GM18526 (cell line): ENCODE results near the gene RHBDD2.

Experiments
- POLR2A ChIP-seq: IDR thresholded peaks from 3 replicates; pipeline ENCODE4 v1.6.1; 2011; ENCODE audit not compliant: insufficient read length; ENCODE audit errors: extremely low read depth

RHBDD2 gene

DNA sequence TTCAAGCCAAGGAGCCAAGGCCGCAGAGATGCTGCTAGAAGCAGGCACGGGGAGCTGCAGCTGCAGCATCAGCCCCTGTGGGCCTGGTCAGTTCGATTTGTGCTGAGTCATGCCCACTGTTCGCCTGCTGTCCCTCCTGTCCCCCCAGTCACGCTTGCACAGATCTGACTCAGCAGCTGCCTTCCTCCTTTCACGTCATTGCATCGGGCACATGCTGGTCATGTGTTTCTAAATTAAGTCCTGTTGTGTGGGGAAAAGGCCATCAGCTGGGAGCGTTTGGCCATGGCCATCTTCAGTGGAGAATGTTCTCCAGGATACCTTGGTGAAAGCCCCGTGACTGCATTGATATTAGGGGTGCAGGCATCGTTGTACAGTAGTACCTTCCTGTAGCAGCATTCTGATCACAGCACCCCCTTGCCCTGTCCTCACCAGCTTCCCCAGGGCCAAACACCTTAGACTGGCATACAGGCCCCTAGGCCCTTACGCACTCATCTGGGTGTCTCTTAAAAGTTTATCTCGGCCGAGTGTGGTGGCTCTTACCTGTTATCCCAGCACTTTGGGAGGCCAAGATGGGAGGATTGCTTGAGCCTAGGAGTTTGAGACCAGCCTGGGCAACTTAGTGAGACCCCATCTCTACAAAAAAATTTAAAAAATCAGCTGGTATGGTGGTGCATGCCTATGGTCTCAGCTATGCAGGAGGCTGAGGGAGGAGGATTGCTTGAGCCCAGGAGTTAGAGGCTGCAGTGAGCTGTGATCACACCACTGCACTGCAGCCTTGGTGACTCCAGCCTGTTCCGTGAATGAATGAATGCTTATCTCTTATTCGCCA lies 59.3 kb downstream of the RHBDD2 start:
- no peak for TF ChIP-seq POLR2A
